AG20443 (cell line): ENCODE data around the gene RASSF5.

Experiments
- DNase-seq: peaks from one replicate; pipeline ENCODE4 v3.0.0; 2012; ENCODE audit warnings: low spot score, mixed read lengths

Gene RASSF5

DNA sequence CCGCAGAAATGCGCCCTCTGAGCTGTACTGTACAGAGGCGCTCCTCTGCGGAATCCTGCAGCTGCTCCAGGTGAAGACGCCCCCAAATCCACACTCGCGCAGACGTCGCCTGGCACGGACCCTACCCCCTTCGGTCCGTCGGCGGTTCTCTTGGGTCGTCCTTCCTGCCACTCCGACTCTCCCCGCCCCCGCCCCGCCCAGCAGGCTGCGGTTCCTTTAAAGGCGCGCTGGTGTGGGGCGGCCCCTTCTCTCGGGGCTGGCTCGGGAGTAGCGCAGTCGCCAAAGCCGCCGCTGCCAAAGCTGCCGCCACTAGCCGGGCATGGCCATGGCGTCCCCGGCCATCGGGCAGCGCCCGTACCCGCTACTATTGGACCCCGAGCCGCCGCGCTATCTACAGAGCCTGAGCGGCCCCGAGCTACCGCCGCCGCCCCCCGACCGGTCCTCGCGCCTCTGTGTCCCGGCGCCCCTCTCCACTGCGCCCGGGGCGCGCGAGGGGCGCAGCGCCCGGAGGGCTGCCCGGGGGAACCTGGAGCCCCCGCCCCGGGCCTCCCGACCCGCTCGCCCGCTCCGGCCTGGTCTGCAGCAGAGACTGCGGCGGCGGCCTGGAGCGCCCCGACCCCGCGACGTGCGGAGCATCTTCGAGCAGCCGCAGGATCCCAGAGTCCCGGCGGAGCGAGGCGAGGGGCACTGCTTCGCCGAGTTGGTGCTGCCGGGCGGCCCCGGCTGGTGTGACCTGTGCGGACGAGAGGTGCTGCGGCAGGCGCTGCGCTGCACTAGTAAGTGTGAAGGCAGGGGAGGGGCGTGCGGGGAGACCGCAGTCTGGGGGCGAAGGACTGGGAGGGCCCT lies at the start of gene RASSF5:
TSS of gene RASSF5 (plus strand) at position 248 of the 846 bp plus-strand sequence. CDS start at position 320, 72 bp downstream.
- DNase-seq = peak; percentile 82

GRCh38 chr1:206459703-206460102 lies 47.6 kb upstream of the RASSF5 start:
- DNase-seq = no peak

DNA sequence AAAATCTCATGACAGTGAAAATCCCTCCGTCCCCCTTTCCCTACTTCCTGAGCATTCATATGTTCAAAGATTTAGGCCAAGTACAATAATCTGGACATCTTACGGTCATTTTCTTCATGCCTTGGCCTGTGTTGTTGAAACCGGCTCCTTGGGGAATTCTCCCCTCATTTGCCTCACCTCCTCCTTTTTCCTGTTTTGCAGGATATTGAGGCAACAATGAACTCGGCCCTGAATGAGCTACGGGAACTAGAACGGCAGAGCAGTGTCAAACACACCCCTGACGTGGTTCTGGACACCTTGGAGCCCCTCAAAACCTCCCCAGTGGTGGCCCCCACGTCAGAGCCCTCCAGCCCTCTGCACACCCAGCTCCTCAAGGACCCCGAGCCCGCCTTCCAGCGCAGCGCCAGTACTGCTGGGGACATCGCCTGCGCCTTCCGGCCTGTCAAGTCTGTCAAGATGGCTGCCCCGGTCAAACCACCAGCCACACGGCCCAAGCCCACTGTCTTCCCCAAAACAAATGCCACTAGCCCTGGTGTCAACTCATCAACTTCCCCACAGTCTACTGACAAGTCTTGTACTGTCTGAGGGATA lies 46.4 kb upstream of the RASSF5 start:
- DNase-seq = no peak

DNA sequence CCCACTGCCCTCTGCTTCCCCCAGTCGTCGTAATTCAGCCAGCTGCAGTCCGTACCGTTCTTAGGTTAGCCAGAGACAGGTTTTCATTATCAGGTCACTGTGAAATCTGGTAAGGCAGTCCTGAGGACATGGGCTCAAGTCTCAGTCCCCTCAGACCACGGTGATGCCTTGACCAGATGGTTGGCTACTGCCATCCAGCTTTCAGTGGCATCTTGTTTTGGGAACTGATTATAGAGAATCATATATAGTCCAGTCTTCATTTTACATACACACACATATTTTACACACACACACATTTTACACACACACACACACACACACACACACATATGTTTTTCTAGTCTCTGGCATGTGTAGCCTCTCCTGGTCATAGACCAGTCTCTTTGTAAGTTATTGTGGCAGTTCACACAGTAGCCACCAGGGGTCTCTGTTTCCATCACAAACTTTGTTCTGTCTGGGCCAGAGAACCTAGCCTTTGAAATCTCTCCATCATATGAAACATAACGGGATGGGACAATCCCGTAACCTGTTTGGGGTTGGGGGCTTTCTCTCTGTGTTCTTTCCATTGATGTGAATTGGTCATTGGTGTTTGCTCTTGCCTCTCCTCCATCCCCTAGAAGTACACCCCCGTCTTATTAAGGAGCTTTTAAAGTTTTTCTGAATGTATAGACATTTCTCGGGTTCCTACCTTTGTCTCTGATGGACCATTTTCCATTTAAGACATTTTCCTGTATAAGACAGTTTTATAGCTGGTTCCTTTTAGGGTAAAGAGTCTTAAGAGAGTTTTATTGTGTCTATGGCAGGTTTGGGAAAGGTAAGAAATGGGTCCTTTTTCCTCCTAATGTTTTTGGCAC lies 45.5 kb upstream of the RASSF5 start:
- DNase-seq = peak; percentile 79

- no peak for DNase-seq
Observed at GRCh38 chr1:206463137-206463536, 44.2 kb upstream of the RASSF5 start.

- DNase-seq = no peak
Observed at GRCh38 chr1:206463911-206464310, 43.4 kb upstream of the RASSF5 start.

DNA sequence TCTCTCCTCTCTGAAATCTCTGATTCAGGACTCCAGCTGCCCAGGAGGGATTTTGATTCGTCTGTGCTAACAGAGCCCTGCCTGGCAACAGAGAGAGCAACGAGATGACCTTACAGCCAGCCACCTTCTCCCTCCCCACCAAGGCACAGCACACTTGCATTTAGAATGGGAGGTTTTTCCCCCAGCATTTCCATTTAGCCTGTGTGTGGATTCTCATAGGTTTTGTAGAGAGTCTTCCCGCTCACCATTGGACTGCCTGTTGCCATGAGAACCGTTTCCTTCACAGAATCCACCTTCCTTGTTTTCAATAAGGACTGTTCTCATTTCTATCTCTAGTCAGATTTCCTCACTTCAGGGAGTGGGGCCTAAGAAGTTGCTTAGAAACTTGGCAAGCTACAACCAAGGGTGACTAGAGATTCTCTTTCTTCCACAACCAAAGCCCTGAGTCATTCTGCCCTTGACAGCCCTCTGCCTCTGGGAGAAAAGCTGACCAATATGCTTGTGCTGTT lies 42.8 kb upstream of the RASSF5 start:
- DNase-seq = peak; percentile 92

DNA sequence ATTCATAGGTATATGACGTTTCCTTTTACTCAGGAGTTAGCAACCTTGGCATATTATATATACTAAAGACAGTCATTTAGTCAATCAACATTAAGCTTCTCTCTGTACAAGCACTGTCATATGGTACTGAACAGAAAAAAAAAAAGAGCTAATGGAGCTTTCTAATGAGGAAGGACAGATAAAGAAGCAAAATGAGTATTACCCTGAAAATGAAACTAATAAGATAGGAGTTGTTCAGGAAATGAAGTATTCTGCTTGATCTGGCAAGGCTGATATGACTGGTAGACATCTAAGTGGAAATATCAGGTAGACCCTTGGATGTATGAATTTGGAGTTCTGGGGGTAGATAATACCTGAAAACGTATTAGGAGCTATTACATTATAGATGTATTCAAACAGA lies 41.4 kb upstream of the RASSF5 start:
- no peak for DNase-seq

- no peak for DNase-seq
Observed at GRCh38 chr1:206466840-206467649, 40.3 kb upstream of the RASSF5 start.

- peak; percentile 48 for DNase-seq
Observed at GRCh38 chr1:206467915-206468314, 39.4 kb upstream of the RASSF5 start.

GRCh38 chr1:206468571-206468970 lies 38.8 kb upstream of the RASSF5 start:
- no peak for DNase-seq

DNA sequence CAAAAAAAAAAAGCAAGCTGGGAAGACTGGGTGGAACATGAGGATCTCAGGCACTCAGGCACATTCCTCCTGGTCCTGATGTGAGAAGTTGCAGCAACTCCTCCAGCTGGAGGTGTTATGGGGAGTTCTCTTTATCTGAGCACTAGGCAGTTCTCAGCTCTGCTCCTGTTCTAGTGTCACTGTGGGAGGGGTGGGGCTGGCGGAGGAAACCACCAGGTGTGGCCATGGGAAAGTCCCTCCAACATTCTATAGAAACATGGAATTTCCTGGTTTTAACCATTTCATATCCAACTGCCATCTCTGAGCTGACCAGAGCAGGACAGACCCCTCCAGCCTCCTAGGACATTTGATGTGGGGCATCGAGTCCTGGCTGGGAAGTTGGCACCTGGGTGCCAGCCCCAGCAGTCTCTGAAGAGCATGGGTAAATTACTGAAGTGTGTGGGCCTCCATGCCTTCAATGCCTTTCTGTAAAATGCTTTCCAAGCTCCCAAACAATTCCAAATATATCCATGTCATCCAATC lies 37.9 kb upstream of the RASSF5 start:
- DNase-seq = no peak

- peak; percentile 85 for DNase-seq
Observed at GRCh38 chr1:206469933-206470691, 37.2 kb upstream of the RASSF5 start, which contains the start of gene IKBKE. Gene IKBKE, plus strand, starts transcription at chr1:206470476. Its CDS starts 2,752 bp downstream, at chr1:206473228.

GRCh38 chr1:206470692-206471414 lies 36.5 kb upstream of the RASSF5 start:
- peak; percentile 76 for DNase-seq

- DNase-seq = no peak
Observed at GRCh38 chr1:206471415-206471801, 35.9 kb upstream of the RASSF5 start.

DNA sequence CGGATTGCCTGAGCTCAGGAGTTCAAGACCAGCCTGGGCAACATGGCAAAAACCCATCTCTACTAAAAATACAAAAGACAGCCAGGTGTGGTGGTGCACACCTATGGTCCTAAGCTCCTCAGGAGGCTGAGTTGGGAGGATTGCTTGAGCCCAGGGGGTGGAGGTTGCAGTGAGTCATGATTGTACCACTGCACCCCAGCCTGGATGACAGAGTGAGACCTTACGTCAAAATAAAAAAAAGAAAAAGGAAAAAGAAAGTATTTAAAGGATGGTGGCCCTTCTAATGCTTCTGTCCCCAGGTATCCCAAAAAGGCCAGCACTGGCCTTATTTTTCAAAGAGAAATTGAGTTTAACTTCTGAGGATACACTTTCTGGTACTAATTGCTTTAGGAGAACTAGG lies 35.3 kb upstream of the RASSF5 start:
- DNase-seq = no peak

DNA sequence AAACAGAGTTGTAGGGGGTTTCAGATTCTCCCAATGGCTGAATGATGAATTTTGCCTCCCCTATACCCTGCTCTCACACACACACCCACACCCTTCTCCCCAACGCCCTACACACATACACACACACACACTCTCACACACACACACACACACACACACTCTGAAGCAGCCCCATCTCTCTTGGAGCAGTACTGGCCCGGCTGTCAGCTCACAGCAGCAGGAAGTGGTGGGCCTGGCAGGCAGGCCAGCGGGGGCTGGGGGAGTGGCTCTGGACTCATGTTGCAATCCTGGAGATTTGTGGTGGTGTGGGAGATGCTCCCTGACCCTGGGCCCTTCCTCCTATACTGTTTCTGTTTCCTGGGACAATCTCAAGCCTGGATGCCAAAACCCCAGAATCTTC lies 34.9 kb upstream of the RASSF5 start:
- DNase-seq = peak; percentile 67

- DNase-seq = no peak
Observed at GRCh38 chr1:206472886-206473285, 34.4 kb upstream of the RASSF5 start.

GRCh38 chr1:206476058-206476457 lies 31.3 kb upstream of the RASSF5 start:
- no peak for DNase-seq

- no peak for DNase-seq
Observed at GRCh38 chr1:206476591-206476990, 30.7 kb upstream of the RASSF5 start.
